ENCODE results near the gene CDYL2.

CDYL2 gene

GRCh38 chr16:80741724-80742123, 62.7 kb downstream of the CDYL2 start:
- H3K27me3 ChIP-seq (ENCODE audit: control insufficient read depth, low read length): no peaks in the 10 kb centered on the region
- TF ChIP-seq EZH2phosphoT487 (IDR thresholded peaks at IDR 0.05; ENCODE audit: borderline replicate concordance, low read length): no peak
- no peak for TF ChIP-seq CTCF (IDR thresholded peaks at IDR 0.05; ENCODE audit: low read depth, low read length, poor library complexity, severe bottlenecking)
- no peak overlapping the region for H3K4me2 ChIP-seq (ENCODE audit: low read length)
- H4K20me1 ChIP-seq (ENCODE audit: control insufficient read depth, insufficient read depth, low read depth, low read length): no peaks in the 10 kb centered on the region
- H3K4me1 ChIP-seq (ENCODE audit: control insufficient read depth, low read length): no peaks in the 10 kb centered on the region
- H3F3A ChIP-seq (ENCODE audit: control insufficient read depth, insufficient read depth): no peaks in the 10 kb centered on the region
- no peak overlapping the region for H3K4me3 ChIP-seq (ENCODE audit: low read length)
- H3K27ac ChIP-seq (ENCODE audit: low read depth, low read length): no peak overlapping the region
- H3K36me3 ChIP-seq (ENCODE audit: control insufficient read depth, low read length): no peaks in the 10 kb centered on the region
- no peaks in the 10 kb centered on the region for H3K9me2 ChIP-seq (replicated peaks; ENCODE audit: control insufficient read depth, low read length)
- no peaks in the 10 kb centered on the region for H3K79me2 ChIP-seq (ENCODE audit: control insufficient read depth, low read length)
- H3K9me3 ChIP-seq (ENCODE audit: control insufficient read depth, insufficient read depth, low read length): peaks cover 8% of the 10 kb centered on the region; the same call in 1 of the 2 replicates

GRCh38 chr16:80739523-80739922, 64.9 kb downstream of the CDYL2 start:
- H3K27ac ChIP-seq (ENCODE audit: low read depth, low read length): no peak overlapping the region
- TF ChIP-seq EZH2phosphoT487 (IDR thresholded peaks at IDR 0.05; ENCODE audit: borderline replicate concordance, low read length): no peak
- no peak for TF ChIP-seq CTCF (IDR thresholded peaks at IDR 0.05; ENCODE audit: low read depth, low read length, poor library complexity, severe bottlenecking)
- H3K36me3 ChIP-seq (ENCODE audit: control insufficient read depth, low read length): no peaks in the 10 kb centered on the region
- no peaks in the 10 kb centered on the region for H3K4me1 ChIP-seq (ENCODE audit: control insufficient read depth, low read length)
- H3K4me3 ChIP-seq (ENCODE audit: low read length): no peak overlapping the region
- no peaks in the 10 kb centered on the region for H3K27me3 ChIP-seq (ENCODE audit: control insufficient read depth, low read length)
- peaks cover 8% of the 10 kb centered on the region; the same call in 1 of the 2 replicates for H3K9me3 ChIP-seq (ENCODE audit: control insufficient read depth, insufficient read depth, low read length)
- H4K20me1 ChIP-seq (ENCODE audit: control insufficient read depth, insufficient read depth, low read depth, low read length): no peaks in the 10 kb centered on the region
- no peaks in the 10 kb centered on the region for H3K9me2 ChIP-seq (replicated peaks; ENCODE audit: control insufficient read depth, low read length)
- no peaks in the 10 kb centered on the region for H3F3A ChIP-seq (ENCODE audit: control insufficient read depth, insufficient read depth)
- H3K4me2 ChIP-seq (ENCODE audit: low read length): no peak overlapping the region
- no peaks in the 10 kb centered on the region for H3K79me2 ChIP-seq (ENCODE audit: control insufficient read depth, low read length)

GRCh38 chr16:80738521-80738920, 65.9 kb downstream of the CDYL2 start:
- no peaks in the 10 kb centered on the region for H3K4me1 ChIP-seq (ENCODE audit: control insufficient read depth, low read length)
- no peak for TF ChIP-seq EZH2phosphoT487 (IDR thresholded peaks at IDR 0.05; ENCODE audit: borderline replicate concordance, low read length)
- TF ChIP-seq CTCF (IDR thresholded peaks at IDR 0.05; ENCODE audit: low read depth, low read length, poor library complexity, severe bottlenecking): no peak
- H3K4me3 ChIP-seq (ENCODE audit: low read length): no peak overlapping the region
- no peaks in the 10 kb centered on the region for H3K79me2 ChIP-seq (ENCODE audit: control insufficient read depth, low read length)
- no peak overlapping the region for H3K4me2 ChIP-seq (ENCODE audit: low read length)
- no peaks in the 10 kb centered on the region for H3K9me2 ChIP-seq (replicated peaks; ENCODE audit: control insufficient read depth, low read length)
- no peaks in the 10 kb centered on the region for H4K20me1 ChIP-seq (ENCODE audit: control insufficient read depth, insufficient read depth, low read depth, low read length)
- H3K9me3 ChIP-seq (ENCODE audit: control insufficient read depth, insufficient read depth, low read length): peaks cover 8% of the 10 kb centered on the region; the same call in 1 of the 2 replicates
- H3K36me3 ChIP-seq (ENCODE audit: control insufficient read depth, low read length): no peaks in the 10 kb centered on the region
- no peak overlapping the region for H3K27ac ChIP-seq (ENCODE audit: low read depth, low read length)
- no peaks in the 10 kb centered on the region for H3K27me3 ChIP-seq (ENCODE audit: control insufficient read depth, low read length)
- no peaks in the 10 kb centered on the region for H3F3A ChIP-seq (ENCODE audit: control insufficient read depth, insufficient read depth)

Measured in DOHH2 (cell line).